HG02678 (cell line): ENCODE data around the gene MED13L.
A peak's percentile ranks its signal among the peaks of the same experiment; 100 is the strongest.

Experiments
- ATAC-seq: cut with Tn5 transposase; IDR thresholded peaks from one replicate; pipeline ENCODE4 v1.9.1; 2021; ENCODE audit warnings: mild to moderate bottlenecking, moderate library complexity; ENCODE audit not compliant: unreplicated experiment

MED13L gene

DNA sequence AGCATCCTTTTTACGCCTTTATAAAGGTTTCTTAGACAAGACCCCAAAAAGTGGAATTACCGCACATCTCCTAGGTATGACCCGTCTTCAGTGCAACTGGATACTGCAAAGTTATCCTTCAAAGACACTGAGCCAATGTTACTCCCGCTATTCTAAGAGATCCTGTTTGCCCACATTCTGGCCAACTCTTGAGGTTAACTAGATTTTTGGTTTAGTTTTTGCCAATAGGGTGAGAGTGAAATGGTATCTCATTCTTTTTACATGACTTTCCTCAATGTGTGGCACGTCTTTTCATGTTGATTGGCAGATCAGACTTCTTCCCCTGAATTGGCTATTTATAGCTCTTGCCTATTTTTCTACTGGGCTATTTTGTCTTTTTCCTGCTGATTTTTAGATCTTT lies 347.2 kb downstream of the MED13L start:
- no peak for ATAC-seq

DNA sequence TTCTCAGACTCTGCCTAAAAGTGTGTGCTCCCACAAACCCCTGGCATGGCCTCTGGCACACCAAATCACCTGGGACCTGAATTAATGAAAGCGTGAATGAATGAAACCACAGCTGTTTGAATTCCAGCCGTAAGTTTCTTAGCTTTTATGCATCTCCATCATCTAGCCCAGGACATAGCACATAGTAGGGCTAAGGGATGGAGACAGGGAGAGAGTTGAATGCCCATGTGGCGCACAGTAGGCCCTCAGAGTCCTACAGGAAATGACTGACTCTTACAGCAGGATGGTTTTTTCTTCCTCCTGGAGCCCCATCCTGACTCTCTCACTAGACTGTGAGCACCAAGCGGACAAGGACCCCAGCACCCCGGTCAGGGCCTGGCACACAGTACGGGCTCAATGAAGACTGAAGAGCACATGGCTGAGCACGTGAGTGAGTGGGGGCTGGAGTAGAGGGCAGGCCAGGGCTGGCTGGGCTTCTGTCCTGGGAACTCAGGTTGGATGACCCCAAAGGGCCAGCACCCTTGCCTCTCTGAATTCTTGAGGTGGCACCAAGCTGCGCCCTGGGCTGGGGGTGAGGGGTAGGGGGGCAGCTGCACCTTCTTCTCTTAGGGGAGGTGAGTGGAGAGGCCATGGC lies 351.3 kb downstream of the MED13L start:
- ATAC-seq: no peak

DNA sequence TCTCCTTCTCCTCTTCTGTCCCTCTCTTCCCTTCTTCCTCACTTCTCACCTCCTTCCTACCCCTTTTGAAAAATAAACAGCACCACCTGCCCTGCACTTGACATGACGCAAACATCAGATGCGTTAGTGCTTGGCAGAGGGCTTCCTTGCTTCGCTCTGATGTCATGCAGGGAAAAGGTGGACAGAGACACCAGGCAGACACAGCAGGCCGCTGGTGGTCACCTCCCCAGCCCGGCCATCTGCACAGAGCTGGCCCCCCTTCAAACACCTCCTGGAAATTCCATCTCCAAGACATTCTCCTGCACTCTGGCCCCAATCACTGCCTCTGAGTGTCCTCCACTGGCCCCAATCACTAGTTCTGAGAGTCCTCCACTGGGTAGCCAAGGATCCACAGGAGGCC lies 353.6 kb downstream of the MED13L start:
- no peak for ATAC-seq

DNA sequence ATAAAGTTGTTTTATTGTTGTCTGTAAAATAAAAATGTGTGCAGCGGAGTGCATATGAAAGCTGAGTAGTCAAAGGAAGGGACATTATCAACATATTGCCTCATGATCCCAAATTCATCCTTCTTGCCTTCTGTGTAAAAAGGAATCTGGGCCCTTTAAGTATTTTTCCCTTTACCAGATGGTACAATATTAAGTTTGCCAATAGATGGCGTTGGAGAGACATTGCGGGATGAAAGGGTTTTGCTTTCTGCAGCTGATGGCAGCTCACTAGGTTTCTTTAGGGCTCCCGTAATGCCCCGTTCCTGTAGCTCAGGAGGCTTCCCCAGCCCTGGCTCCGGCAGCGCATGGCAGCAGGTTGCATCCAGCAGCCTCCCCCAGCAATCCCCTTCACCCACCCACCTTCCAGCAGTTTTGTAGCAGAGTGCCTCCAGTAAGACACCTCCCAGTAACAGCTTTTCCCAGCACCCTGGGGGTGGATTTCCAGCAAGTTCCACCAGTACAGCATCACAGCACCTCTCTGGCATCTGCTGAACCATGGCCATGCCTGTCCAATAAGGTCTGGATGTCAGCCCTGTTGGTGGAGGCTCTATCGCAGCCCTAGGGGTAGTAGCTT lies 354.4 kb downstream of the MED13L start:
- ATAC-seq: no peak

DNA sequence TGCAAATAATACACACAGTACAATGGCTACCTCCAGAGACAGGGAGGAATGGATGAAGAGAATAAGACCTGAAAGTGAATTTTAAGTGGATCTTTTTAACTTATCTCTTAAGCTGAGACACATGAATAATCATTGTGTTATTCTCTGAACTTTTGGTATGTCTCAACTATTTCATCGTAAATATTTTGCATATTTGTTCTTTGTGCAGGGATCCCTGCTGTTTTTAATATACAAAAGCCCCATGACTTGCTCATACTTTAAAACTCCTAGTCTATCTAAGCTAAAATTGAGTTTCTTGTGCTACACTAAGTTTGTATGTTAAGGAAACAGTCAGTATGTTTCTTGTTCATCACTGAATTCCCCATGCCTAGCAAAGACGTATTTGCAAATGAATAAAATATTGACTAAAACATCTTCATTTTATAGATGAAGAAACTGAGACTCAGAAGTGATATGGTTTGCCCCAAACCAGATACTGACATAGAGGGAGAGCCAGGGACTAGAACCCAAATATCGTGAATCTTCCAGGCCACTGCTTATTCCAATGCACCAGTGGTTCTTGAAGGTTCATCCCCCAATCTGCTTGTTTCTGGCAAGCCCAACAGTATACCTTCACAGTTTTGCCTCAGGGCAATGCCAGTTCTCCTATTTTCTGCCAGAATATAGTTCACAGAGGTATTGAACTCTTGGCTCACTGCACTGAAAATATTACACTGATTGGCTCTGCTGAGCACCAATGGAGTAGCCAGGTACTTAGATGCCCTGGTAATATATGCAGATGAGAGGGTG lies 356.9 kb downstream of the MED13L start:
- ATAC-seq: no peak

DNA sequence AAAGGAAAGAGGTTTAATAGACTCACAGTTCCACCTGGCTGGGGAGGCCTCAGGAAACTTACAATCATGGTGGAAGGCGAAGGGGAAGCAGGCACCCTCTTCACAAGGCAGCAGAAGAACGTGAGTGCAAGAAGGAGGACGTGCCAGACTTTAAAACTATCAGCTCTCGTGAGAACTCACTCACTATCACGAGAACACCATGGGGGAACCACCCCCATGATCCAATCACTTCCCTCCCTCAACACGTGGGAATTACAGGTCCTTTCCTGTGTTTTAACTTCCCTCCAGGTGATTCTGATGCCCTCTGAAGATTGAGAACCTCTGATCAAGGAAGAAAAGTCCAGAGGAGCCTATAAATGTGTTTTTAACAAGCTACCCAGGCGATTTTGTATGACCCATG lies 358.7 kb downstream of the MED13L start:
- no peak for ATAC-seq

DNA sequence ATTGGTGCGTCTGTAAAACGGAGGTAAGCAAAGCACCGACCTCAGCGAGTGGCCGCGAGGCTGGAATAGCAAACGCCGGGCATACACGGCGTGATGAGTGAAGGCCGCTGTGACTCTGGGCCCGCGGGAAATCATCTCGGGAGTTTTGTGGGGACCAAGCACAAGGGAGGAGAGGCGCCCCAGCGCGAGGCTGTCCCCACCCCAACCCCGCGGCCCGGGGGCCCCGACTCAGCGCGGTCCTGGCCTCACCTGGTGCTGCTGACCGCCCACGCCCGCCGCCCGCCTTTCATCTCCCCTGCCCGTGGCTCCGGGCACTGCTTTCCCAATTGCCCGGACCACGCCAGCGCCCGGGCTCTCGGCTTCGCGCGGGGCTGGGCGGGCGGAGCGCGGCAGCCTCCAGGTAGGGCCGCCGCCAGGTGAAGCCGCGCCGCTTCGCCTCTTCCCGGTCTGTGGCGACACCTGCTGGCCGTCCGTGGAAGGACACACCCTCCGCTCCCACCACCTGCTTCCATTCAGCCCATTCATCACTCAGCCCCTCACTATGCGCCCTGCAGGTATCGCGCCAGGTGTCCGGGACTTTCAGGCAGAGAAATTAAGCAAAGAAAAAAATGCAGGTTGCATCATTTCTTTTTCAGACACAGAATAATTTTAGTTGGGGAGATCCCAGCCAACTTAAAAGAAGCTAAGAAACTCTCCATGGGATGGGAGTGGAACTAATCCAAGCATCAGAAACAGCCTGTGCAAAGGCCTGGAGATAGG lies 360.4 kb downstream of the MED13L start:
- peak; percentile 80 for ATAC-seq

DNA sequence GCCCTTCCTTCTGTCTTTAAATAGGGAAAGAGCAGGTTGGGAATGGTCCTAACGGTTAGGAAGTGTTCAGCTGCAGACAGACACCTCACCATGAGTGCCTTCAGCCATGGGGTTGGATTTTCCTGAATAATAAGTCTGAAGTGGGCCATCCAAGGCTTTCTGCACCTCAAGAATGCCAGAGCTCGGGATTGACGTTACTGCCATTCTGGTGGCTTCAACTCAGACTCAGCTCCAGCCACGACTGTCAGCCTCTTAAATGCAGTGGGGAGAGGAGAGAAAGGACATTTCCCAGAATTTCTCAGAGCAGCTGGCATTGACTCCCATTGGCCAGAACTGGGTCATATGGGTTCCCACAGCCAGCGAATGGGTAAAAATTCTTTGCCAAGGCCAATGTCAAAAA lies 363.4 kb downstream of the MED13L start:
- ATAC-seq: no peak

DNA sequence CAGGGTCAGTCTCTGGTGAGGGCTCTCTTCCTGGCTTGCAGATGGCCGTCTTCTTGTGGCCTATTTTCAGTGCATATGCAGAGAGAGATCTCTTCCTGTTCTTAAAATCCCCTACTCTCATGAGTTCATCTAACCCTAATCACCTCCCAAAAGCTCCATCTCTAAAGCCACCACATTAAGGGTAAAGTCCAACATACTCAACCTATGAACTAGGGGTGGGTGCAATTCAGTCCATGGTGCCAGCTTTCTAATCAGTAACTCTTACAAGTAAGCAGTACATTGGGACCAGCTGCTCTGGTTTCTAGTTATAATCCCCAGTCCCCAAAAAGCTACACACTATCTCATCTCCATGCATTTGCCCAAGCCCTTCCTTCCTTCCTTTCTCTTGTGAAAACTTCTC lies 365.1 kb downstream of the MED13L start:
- no peak for ATAC-seq

DNA sequence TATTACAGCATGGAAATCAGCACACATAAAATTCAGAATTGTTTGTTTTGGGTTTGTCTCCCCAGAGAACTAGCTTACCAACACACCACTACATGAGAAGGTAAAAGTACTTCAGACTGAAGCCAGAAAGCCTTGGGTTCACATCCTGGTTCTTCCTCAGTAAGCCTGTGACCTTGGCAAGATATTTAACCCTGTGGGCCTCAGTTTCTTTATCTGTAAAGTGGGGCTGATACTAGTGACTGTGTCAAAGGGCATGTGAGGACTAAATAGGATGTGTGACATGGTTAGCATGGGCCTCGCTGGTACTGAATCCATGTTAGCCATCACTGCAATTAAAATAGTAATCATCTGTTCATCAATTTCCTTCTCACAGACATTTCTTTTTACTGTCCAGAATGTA lies 366.1 kb downstream of the MED13L start:
- no peak for ATAC-seq

DNA sequence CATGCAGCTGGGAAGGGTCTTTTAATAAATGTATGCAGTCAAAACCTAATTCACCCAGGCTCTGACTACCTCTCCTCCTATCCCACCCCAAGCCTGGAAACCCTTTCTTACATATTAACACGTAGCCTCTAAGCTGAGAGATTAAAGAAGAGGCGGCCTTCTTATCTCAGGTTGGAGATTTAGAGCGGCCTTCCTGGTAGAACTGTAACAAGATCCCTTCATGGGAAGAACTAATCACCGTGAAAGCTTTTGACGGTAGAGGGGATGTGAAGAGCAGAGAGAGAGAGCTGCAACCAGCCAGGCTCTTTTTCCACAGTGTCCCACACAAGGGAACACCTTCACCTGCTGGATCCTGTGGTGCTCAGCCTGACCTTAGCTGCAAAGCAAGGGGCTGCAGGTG lies 367.4 kb downstream of the MED13L start:
- no peak for ATAC-seq
